Prostate gland (tissue), 2 donors: ENCODE results near the gene CHST13. TPM values are rescaled to one million over a fixed set of nuclear protein-coding genes. Genes with fewer than 3 reads are reported as not detected.

ENCODE experiments used
- DNase-seq: peaks from one replicate; pipeline ENCODE4 v3.0.0-alpha.2; 2019; ENCODE audit warnings: low spot score
- H3K27ac ChIP-seq, 2 donors: fragments of 200-600 bp; sonication (generic); 2 replicates each; pipeline ENCODE4 v1.5.1; 2017 to 2019
- H3K27me3 ChIP-seq: fragments of 200-600 bp; sonication (generic); replicated peaks from 2 replicates; pipeline ENCODE4 v1.5.1; 2019; ENCODE audit not compliant: insufficient read depth
- H3K36me3 ChIP-seq, 2 donors: fragments of 200-600 bp; sonication (generic); 1 replicate in 1 of 2; 2 replicates in 1 of 2; pipeline versions ENCODE4 v1.5.1 to v1.8.1; 2017 to 2019
- H3K4me1 ChIP-seq: fragments of 200-600 bp; sonication (generic); replicated peaks from 2 replicates; pipeline ENCODE4 v1.5.1; 2019
- H3K4me3 ChIP-seq, 2 donors: fragments of 200-600 bp; sonication (generic); 2 replicates each; pipeline ENCODE4 v1.5.1; 2017 to 2019
- H3K9me3 ChIP-seq: fragments of 200-600 bp; sonication (generic); 2 replicates; pipeline ENCODE4 v1.5.1; 2017
- CTCF ChIP-seq, 4 experiments: fragments of 200-600 bp in 2 of 4; fragments of 450-650 bp in 2 of 4; sonication (generic) in 2 of 4; IDR thresholded peaks; 1 replicate in 3 of 4; 2 replicates in 1 of 4; pipeline ENCODE4 v1.5.1; 2016 to 2019; ENCODE audit warnings: antibody characterized with exemption in 4 of 4, mild to moderate bottlenecking in 2 of 4, moderate library complexity in 2 of 4
- POLR2A ChIP-seq: fragments of 450-650 bp; IDR thresholded peaks from one replicate; pipeline ENCODE4 v1.6.1; 2016; ENCODE audit warnings: antibody characterized with exemption, mild to moderate bottlenecking
- POLR2AphosphoS5 ChIP-seq: sonication (generic); formaldehyde crosslinking; IDR thresholded peaks from one replicate; pipeline ENCODE4 v1.6.1; 2017; ENCODE audit warnings: antibody characterized with exemption
- WGBS: methylation state at CpG from one replicate; pipeline ENCODE4 v1.1.5; 2018; 5-methylcytosine and 5-hydroxymethylcytosine counted together
- intact Hi-C: fragments of 100-400 bp; cut with DNase I; formaldehyde crosslinking; loops from one replicate; pipeline ENCODE4 v1.14.2; 2022
- total RNA-seq, 2 donors: library from RNA; depleted of rRNA; stranded (reverse); fragments of >200 nt; gene quantifications; one replicate each; pipeline ENCODE4 v1.1.0, GENCODE V29; 2016

The CHST13 gene
- total RNA-seq, 2 donors from 2014 or later = 6.9 TPM; not detected in 1

DNA sequence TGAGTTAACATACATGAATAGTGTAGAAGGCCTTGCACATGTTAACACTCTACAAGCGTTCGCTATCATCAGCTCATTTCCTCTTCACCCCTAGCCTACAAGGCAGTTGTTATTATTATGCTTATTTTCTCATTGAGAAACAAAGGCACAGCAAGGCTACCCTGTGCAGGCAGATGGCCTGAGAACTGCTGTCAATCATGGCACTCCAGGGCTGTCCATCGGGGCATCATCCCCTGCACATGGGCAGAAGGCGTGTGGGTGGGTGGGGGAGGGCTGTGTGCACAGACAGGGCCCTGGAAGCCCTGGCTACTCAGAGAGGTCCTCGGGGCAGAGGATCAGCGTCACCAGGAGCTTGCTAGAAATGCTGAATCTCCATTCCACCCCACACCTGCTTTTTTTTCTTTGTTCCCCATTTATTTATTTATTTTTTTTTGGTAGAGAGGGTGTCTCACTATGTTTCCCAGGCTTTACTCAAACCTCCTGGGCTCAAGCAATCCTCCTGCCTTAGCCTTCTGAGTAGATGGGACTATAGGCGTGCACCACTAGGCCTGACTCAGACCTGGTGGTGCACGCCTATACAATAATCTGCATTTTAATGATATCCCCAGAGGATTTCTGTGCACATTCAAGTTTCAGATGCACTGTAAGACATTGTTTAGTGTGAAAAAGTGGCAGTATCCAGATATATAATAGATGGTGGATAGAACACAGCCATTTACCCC lies 38.6 kb upstream of the CHST13 start:
- H3K9me3 ChIP-seq = no peaks in the 10 kb centered on the region
- DNase-seq = no peak
- WGBS = 93% methylated on average over 8 of the region's 8 CpGs
- intact Hi-C loops = no loop called here
- no peaks in the 10 kb centered on the region for H3K36me3 ChIP-seq
- H3K27ac ChIP-seq = no peak overlapping the region
- no peak overlapping the region for H3K4me3 ChIP-seq
- H3K27me3 ChIP-seq = no peaks in the 10 kb centered on the region
- H3K4me1 ChIP-seq = no peaks in the 10 kb centered on the region
- TF ChIP-seq CTCF (IDR thresholded peaks at IDR 0.05) (no peak), POLR2AphosphoS5 (no peak), POLR2A (no peak)

DNA sequence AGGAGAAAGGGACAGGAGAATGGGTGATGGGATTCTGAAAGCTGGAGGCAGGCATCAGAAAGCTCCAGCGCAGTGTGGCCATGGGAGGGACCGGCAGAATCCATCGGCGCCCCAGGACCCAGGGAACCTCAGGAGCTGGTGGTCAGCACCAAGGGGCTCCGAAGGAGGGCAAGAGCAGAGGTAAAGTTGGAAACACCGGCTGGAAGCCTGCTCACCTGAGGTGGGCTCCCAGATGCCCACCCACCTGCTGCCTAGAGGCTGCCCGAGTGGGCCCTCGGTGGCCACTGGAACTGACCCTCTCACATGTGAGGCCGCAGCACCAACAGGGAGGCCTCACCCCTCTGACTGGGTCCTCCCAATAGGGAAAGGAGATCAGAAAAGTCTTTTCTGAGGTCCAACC lies 38.0 kb upstream of the CHST13 start:
- no peak for TF ChIP-seq POLR2A
- TF ChIP-seq POLR2AphosphoS5 = no peak
- no peak for TF ChIP-seq CTCF (IDR thresholded peaks at IDR 0.05)
- 98% methylated on average over 9 of the region's 9 CpGs for WGBS
- no peaks in the 10 kb centered on the region for H3K9me3 ChIP-seq
- H3K27ac ChIP-seq = no peak overlapping the region
- intact Hi-C loops = no loop called here
- H3K4me1 ChIP-seq = no peaks in the 10 kb centered on the region
- H3K36me3 ChIP-seq = no peaks in the 10 kb centered on the region
- H3K27me3 ChIP-seq = no peaks in the 10 kb centered on the region
- DNase-seq = no peak
- no peak overlapping the region for H3K4me3 ChIP-seq

GRCh38 chr3:126486360-126486847 lies 37.6 kb upstream of the CHST13 start:
- DNase-seq = no peak
- 59% methylated on average over 14 of the region's 14 CpGs for whole genome bisulfite sequencing

DNA sequence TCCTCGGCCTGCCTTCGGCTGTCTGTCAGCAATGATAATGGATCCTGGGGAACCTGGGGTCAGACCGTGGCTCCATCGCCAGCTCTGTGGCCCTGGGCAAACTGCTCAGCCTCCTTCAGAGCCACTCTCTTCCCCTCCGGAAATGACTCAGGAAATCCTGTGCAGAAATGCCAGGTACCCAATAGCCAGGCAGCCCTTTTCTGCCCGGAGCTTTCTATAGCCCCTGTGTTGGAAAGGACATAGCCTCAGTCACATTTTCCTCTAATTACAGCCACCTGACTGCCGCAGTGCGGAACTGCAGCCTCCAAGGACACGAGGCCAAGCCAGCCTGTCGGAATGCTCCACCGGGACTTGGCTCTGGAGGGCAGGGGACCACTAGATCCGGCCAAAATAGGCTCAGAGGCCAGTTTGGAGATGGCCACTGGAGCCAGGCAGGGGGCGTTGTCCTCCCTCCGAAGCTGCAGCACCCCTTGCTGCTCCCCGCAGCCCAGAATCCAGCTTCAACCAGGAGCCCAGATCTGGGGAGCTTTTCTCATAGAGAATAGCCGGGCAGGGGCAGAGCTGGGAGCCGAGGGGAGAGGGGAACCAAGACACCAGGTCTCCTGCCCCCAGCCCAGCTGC lies 36.7 kb upstream of the CHST13 start:
- no peak overlapping the region for H3K27ac ChIP-seq
- no peaks in the 10 kb centered on the region for H3K27me3 ChIP-seq
- intact Hi-C loops = no loop called here
- 65% methylated on average over 17 of the region's 17 CpGs for WGBS
- H3K4me1 ChIP-seq = no peaks in the 10 kb centered on the region
- H3K9me3 ChIP-seq = no peaks in the 10 kb centered on the region
- H3K4me3 ChIP-seq = no peak overlapping the region
- TF ChIP-seq POLR2A = no peak
- TF ChIP-seq CTCF (IDR thresholded peaks at IDR 0.05) = no peak
- TF ChIP-seq POLR2AphosphoS5 = no peak
- no peak for DNase-seq
- no peaks in the 10 kb centered on the region for H3K36me3 ChIP-seq

More at GRCh38 chr3:126486360-126486847, 37.6 kb upstream of the CHST13 start:
- no peak overlapping the region for H3K4me3 ChIP-seq
- intact Hi-C loops = no loop called here
- no peaks in the 10 kb centered on the region for H3K27me3 ChIP-seq
- no peaks in the 10 kb centered on the region for H3K36me3 ChIP-seq
- TF ChIP-seq CTCF (IDR thresholded peaks at IDR 0.05) (no peak), POLR2AphosphoS5 (no peak), POLR2A (no peak)
- H3K27ac ChIP-seq = no peak overlapping the region
- no peaks in the 10 kb centered on the region for H3K4me1 ChIP-seq
- no peaks in the 10 kb centered on the region for H3K9me3 ChIP-seq
